NCI-H510A (cell line): Measurements from ENCODE around the gene JAK3.
A peak's percentile ranks its signal among the peaks of the same experiment; 100 is the strongest.
"Not testable (repeated sequence)": the region's sequence is repeated elsewhere in the genome, so short reads cannot be mapped to it uniquely, and the experiment has no call there.

ENCODE experiments used
- DNase-seq: peaks from one replicate; lab custom pipeline; 2025; lab: John Stamatoyannopoulos, UW

The JAK3 gene

GRCh38 chr19:17803264-17803896 lies 44.4 kb downstream of the JAK3 start:
- DNase-seq: no peak

GRCh38 chr19:17802137-17802858 lies 45.5 kb downstream of the JAK3 start:
- DNase-seq: no peak

GRCh38 chr19:17798599-17798998 lies 49.2 kb downstream of the JAK3 start:
- DNase-seq: not testable (repeated sequence)

- DNase-seq: no peak
Observed at GRCh38 chr19:17797424-17798201, 50.2 kb downstream of the JAK3 start.

- no peak for DNase-seq
Observed at GRCh38 chr19:17796838-17797423, 50.9 kb downstream of the JAK3 start.

GRCh38 chr19:17796013-17796837 lies 51.6 kb downstream of the JAK3 start:
- no peak for DNase-seq

GRCh38 chr19:17795495-17795856 lies 52.3 kb downstream of the JAK3 start:
- DNase-seq: no peak

GRCh38 chr19:17794731-17795494 lies 52.9 kb downstream of the JAK3 start, which contains the start of gene B3GNT3:
Gene B3GNT3 (plus strand): TSS chr19:17795138. CDS start chr19:17807808, 12,670 bp downstream.
- peak; percentile 78 for DNase-seq

GRCh38 chr19:17794412-17794730 lies 53.4 kb downstream of the JAK3 start:
- DNase-seq: no peak

- no peak for DNase-seq
Observed at GRCh38 chr19:17790059-17790780, 57.6 kb downstream of the JAK3 start.

- no peak for DNase-seq
Observed at GRCh38 chr19:17788632-17789031, 59.1 kb downstream of the JAK3 start.

GRCh38 chr19:17787274-17787913 lies 60.4 kb downstream of the JAK3 start:
- DNase-seq: no peak

- DNase-seq: peak; percentile 27
Observed at GRCh38 chr19:17784201-17785008, 63.4 kb downstream of the JAK3 start.

- DNase-seq: not testable (repeated sequence)
Observed at GRCh38 chr19:17783721-17784120, 64.1 kb downstream of the JAK3 start.

GRCh38 chr19:17780781-17781180 lies 67.0 kb downstream of the JAK3 start:
- DNase-seq: no peak

GRCh38 chr19:17778968-17779929 lies 68.5 kb downstream of the JAK3 start:
- no peak for DNase-seq

- no peak for DNase-seq
Observed at GRCh38 chr19:17778251-17778967, 69.4 kb downstream of the JAK3 start.
